OCI-LY1 (cell line): ENCODE data around the gene PCF11.

Experiments
- H2AFZ ChIP-seq: fragments of 200-600 bp; sonication (generic), shearing (Covaris generic); 2 replicates; pipeline ENCODE4 v1.6.0; 2014; ENCODE audit warnings: antibody characterized with exemption, mild to moderate bottlenecking, low read length
- H3F3A ChIP-seq: fragments of 200-600 bp; sonication (generic), shearing (Covaris generic); 2 replicates; pipeline ENCODE4 v1.6.0; 2014; ENCODE audit warnings: mild to moderate bottlenecking, antibody characterized with exemption, low read length, moderate library complexity; ENCODE audit not compliant: insufficient read depth
- H3K27ac ChIP-seq: fragments of 200-600 bp; sonication (generic); 2 replicates; pipeline ENCODE4 v1.5.1; 2014; ENCODE audit warnings: low read length, mixed run types, mild to moderate bottlenecking, low read depth; ENCODE audit not compliant: poor library complexity, severe bottlenecking
- H3K27me3 ChIP-seq: fragments of 200-600 bp; sonication (generic); 2 replicates; pipeline ENCODE4 v1.6.0; 2014; ENCODE audit warnings: antibody characterized with exemption, mild to moderate bottlenecking, low read length, moderate library complexity; ENCODE audit not compliant: insufficient read depth
- H3K36me3 ChIP-seq: fragments of 200-600 bp; sonication (generic); 2 replicates; pipeline ENCODE4 v1.6.1; 2014; ENCODE audit warnings: mild to moderate bottlenecking, antibody characterized with exemption, low read length, moderate library complexity, mixed read lengths; ENCODE audit not compliant: insufficient read depth
- H3K4me1 ChIP-seq: fragments of 200-600 bp; sonication (generic); 2 replicates; pipeline ENCODE4 v1.5.1; 2014; ENCODE audit warnings: mild to moderate bottlenecking, low read length, moderate library complexity; ENCODE audit not compliant: insufficient read depth, severe bottlenecking
- H3K4me2 ChIP-seq: fragments of 200-600 bp; sonication (generic), shearing (Covaris generic); 2 replicates; pipeline ENCODE4 v1.6.1; 2014; ENCODE audit warnings: low read length
- H3K4me3 ChIP-seq: fragments of 200-600 bp; sonication (generic); 2 replicates; pipeline ENCODE4 v1.5.1; 2014; ENCODE audit warnings: low read length, low read depth, mild to moderate bottlenecking, mixed read lengths; ENCODE audit not compliant: poor library complexity, severe bottlenecking
- H3K79me2 ChIP-seq: fragments of 200-600 bp; shearing (Covaris generic); 2 replicates; pipeline ENCODE4 v1.6.1; 2016; ENCODE audit warnings: mixed run types, low read length, mixed read lengths; ENCODE audit not compliant: insufficient read depth
- H3K9ac ChIP-seq: fragments of 200-600 bp; sonication (generic), shearing (Covaris generic); 2 replicates; pipeline ENCODE4 v1.6.1; 2014; ENCODE audit warnings: mild to moderate bottlenecking, low read length, mixed read lengths
- H3K9me2 ChIP-seq: fragments of 200-600 bp; sonication (generic), shearing (Covaris generic); 2 replicates; pipeline ENCODE4 v1.6.1; 2014; ENCODE audit warnings: low read depth, mild to moderate bottlenecking, low read length, mixed read lengths
- H3K9me3 ChIP-seq: fragments of 200-600 bp; shearing (Covaris generic); 2 replicates; pipeline ENCODE4 v1.6.1; 2014; ENCODE audit warnings: low read length, mixed read lengths
- H4K20me1 ChIP-seq: fragments of 200-600 bp; sonication (generic), shearing (Covaris generic); 2 replicates; pipeline ENCODE4 v1.6.0; 2016; ENCODE audit warnings: mild to moderate bottlenecking, low read length; ENCODE audit not compliant: insufficient read depth
- EZH2 ChIP-seq: fragments of 200-600 bp; sonication (generic), shearing (Covaris generic); IDR thresholded peaks from 2 replicates; pipeline ENCODE4 v1.8.0; 2017; ENCODE audit warnings: borderline replicate concordance, mixed run types, mild to moderate bottlenecking, antibody characterized with exemption, low read length, moderate library complexity, mixed read lengths
- TF ChIP-seq, protein P1 (sequence below): fragments of 200-600 bp; sonication (generic), shearing (Covaris generic); IDR thresholded peaks from 2 replicates; pipeline ENCODE4 v1.5.1; 2017; ENCODE audit warnings: mild to moderate bottlenecking, antibody characterized with exemption, low read length, moderate library complexity, mixed read lengths

The PCF11 gene

DNA sequence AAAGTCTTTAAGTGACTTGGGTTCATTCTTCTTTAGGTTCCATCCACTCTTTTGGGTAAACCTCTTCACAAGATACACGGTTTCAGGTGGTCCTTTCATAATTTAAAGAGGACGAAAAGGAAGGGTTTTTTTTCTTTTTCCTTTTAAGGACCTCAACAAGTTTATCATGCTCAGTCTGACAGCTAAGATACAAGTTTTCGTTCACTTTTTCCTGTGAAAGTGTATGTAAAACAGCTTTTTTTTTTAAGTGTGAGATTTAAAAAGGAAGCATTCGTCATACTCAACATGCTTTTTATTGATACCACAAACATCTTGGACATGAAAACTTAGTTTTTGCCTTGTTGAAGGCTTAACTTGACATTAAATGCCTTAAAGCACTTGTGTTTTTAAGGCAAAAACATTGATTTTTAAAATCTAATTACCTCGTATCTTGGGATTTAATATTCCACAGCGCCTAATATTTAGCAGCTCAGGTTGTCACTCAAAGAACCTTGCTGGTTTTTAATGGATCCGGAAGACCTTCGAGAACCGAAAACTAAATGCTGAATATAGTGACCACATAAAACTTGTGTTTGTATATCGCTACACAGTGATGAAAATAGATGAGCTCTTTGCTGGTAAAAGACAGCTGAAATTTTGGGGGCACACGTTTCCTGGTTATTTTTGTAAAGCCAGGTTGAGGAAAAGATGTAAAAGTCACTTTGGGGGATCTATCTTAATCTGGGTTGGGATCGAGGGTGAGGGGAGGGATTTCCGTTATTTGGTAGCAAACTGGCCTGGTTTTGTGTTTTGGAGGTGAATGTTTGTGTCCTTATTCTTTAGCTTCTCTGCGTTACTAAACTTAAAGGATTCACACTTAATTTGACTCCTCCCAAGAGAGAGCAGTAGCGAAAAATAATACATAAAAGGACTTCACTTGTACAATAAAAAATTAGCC lies 2.3 kb downstream of the PCF11 start:
- peak overlapping the region; percentile 95 for H3K4me2 ChIP-seq
- H3K9ac ChIP-seq: peak overlapping the region; percentile 99
- no peaks in the 10 kb centered on the region for H3K9me3 ChIP-seq
- 0 out of 2 replicates have a peak, but pooled peaks cover 4% of the 10 kb centered on the region for H4K20me1 ChIP-seq
- no peaks in the 10 kb centered on the region; the same call in 1 of the 2 replicates for H3F3A ChIP-seq
- H3K9me2 ChIP-seq: no peaks in the 10 kb centered on the region
- no peak overlapping the region for H2AFZ ChIP-seq
- H3K4me1 ChIP-seq: peaks cover 53% of the 10 kb centered on the region
- H3K27me3 ChIP-seq: no peaks in the 10 kb centered on the region
- H3K4me3 ChIP-seq: peak overlapping the region; percentile 98
- peaks cover 61% of the 10 kb centered on the region for H3K36me3 ChIP-seq
- H3K27ac ChIP-seq: peak overlapping the region; percentile 86
- H3K79me2 ChIP-seq: peaks cover 71% of the 10 kb centered on the region
- TF ChIP-seq EZH2: no peak
- TF ChIP-seq, protein P1, sequence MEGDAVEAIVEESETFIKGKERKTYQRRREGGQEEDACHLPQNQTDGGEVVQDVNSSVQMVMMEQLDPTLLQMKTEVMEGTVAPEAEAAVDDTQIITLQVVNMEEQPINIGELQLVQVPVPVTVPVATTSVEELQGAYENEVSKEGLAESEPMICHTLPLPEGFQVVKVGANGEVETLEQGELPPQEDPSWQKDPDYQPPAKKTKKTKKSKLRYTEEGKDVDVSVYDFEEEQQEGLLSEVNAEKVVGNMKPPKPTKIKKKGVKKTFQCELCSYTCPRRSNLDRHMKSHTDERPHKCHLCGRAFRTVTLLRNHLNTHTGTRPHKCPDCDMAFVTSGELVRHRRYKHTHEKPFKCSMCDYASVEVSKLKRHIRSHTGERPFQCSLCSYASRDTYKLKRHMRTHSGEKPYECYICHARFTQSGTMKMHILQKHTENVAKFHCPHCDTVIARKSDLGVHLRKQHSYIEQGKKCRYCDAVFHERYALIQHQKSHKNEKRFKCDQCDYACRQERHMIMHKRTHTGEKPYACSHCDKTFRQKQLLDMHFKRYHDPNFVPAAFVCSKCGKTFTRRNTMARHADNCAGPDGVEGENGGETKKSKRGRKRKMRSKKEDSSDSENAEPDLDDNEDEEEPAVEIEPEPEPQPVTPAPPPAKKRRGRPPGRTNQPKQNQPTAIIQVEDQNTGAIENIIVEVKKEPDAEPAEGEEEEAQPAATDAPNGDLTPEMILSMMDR: no peak

DNA sequence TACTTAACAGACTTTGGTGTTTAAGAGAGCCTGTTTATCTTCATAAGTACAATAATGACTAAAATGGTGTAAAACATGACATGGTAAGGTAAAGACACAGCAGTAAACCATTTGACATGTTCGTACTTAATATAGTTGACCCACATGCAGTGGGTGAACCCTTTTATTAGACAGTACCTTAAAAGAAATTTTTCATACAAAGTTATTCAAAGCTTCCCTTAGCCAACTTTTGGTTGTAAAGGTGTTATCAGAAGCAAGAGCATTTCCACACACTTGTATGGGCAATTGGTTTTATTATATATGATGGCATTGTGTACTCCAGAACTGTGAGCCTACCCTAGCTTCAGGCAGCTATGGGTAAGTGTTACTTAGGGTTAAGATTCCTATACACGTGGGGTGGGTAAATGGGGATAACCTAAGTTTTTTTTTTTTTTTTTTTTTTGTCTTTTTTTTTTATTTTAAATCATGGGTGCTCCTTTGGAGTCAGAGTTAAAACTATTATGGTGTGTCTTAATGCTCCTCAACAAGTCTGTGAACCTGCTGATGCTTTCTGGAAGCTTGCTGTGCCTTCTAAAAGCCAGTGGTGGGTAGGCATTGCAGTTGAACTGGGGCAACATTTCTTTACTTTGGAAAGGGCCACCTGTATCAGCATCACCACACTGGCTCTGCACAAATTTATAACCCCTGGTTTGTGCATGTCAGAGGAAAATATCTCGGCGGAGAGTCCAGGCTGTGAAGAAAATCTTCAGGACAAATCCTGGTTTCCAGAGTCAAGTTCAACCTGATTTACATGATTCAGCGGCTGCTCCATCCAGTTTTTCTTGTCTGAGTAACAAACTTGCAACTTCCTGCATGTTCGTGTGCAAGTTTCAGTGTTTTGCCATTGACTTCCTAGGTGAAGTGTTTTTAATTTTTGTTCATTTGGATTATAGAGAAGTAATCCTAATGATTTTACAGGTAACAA lies 3.3 kb downstream of the PCF11 start:
- Histone ChIP-seq H3K9ac (peak overlapping the region; percentile 99), H4K20me1 (0 out of 2 replicates have a peak, but pooled peaks cover 4% of the 10 kb centered on the region), H3K79me2 (peaks cover 75% of the 10 kb centered on the region), H3K4me2 (peak overlapping the region; percentile 95), H2AFZ (no peak overlapping the region), H3K9me3 (no peaks in the 10 kb centered on the region), H3K9me2 (no peaks in the 10 kb centered on the region), H3K27ac (no peak overlapping the region), H3K4me3 (peak overlapping the region; percentile 98), H3F3A (no peaks in the 10 kb centered on the region), H3K27me3 (no peaks in the 10 kb centered on the region), H3K36me3 (peaks cover 70% of the 10 kb centered on the region), H3K4me1 (peaks cover 46% of the 10 kb centered on the region)
- no peak for TF ChIP-seq EZH2
- TF ChIP-seq, protein P1: no peak

DNA sequence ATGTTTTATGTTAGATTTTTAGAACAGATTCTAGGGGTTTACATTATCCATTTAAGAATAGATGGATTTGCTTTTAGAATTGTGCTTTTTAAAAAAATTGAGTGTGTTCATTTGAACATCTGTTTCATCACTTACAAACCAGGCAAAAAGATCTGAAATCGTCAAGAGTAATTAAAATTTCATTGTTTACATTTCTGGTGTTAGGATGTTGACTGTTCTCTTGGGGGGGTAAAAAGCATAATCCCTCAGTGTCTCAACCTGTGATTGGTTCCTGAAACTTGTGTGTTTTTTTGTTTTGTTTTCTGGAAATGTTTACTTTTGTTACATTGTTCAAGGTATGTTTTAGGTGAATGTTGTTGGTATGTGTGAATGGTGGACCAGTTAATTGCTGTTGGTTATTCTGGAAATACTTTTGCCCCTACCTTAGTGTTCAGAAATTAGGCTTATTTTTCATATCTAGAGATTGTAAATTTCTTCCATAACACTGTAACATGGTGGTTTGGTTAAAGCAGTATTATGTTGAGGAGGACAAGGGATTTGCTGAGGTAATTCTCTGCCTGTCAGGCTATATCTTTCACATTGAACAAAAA lies 4.8 kb downstream of the PCF11 start:
- peak overlapping the region; percentile 95; the same call in 1 of the 2 replicates for H3K4me2 ChIP-seq
- peaks cover 89% of the 10 kb centered on the region for H3K79me2 ChIP-seq
- 0 out of 2 replicates have a peak, but pooled peaks cover 4% of the 10 kb centered on the region for H4K20me1 ChIP-seq
- TF ChIP-seq, protein P1: no peak
- no peak for TF ChIP-seq EZH2
- no peak overlapping the region for H3K4me3 ChIP-seq
- peaks cover 37% of the 10 kb centered on the region for H3K4me1 ChIP-seq
- no peaks in the 10 kb centered on the region for H3F3A ChIP-seq
- H3K36me3 ChIP-seq: peaks cover 85% of the 10 kb centered on the region
- H3K9ac ChIP-seq: no peak overlapping the region
- no peaks in the 10 kb centered on the region for H3K9me2 ChIP-seq
- no peaks in the 10 kb centered on the region for H3K27me3 ChIP-seq
- no peak overlapping the region for H2AFZ ChIP-seq
- H3K9me3 ChIP-seq: no peaks in the 10 kb centered on the region
- no peak overlapping the region for H3K27ac ChIP-seq
